ENCODE measurements around the gene SMG9.

The SMG9 gene

GRCh38 chr19:43754253-43754502 lies 584 bp downstream of the SMG9 start:
- DNase-seq (ENCODE audit: low read depth), result no peak
- peak overlapping the region; percentile 77 for H3K4me3 ChIP-seq (ENCODE audit: low read depth, low read length)
- no peak for TF ChIP-seq MAX (IDR thresholded peaks at IDR 0.05; ENCODE audit: low read depth, low read length)
- no peak for TF ChIP-seq POLR2A (IDR thresholded peaks at IDR 0.05; ENCODE audit: extremely low read depth, insufficient read length)
- TF ChIP-seq MYC (IDR thresholded peaks at IDR 0.05; ENCODE audit: low read depth, low read length), result no peak
- no peak for TF ChIP-seq CTCF (IDR thresholded peaks at IDR 0.05; ENCODE audit: low read depth, low read length)

- no peak overlapping the region for H3K4me3 ChIP-seq (ENCODE audit: low read depth, low read length)
- no peak for DNase-seq (ENCODE audit: low read depth)
- TF ChIP-seq POLR2A (IDR thresholded peaks at IDR 0.05; ENCODE audit: extremely low read depth, insufficient read length) (no peak), CTCF (IDR thresholded peaks at IDR 0.05; ENCODE audit: low read depth, low read length) (no peak), MYC (IDR thresholded peaks at IDR 0.05; ENCODE audit: low read depth, low read length) (no peak)
Observed at GRCh38 chr19:43752287-43752875, 2.4 kb downstream of the SMG9 start.

- no peak for DNase-seq (ENCODE audit: low read depth)
- no peak overlapping the region for H3K4me3 ChIP-seq (ENCODE audit: low read depth, low read length)
- TF ChIP-seq MYC (IDR thresholded peaks at IDR 0.05; ENCODE audit: low read depth, low read length), result no peak
- no peak for TF ChIP-seq MAX (IDR thresholded peaks at IDR 0.05; ENCODE audit: low read depth, low read length)
- no peak for TF ChIP-seq POLR2A (IDR thresholded peaks at IDR 0.05; ENCODE audit: extremely low read depth, insufficient read length)
- TF ChIP-seq CTCF (IDR thresholded peaks at IDR 0.05; ENCODE audit: low read depth, low read length), result no peak
Observed at GRCh38 chr19:43751466-43752220, 3.1 kb downstream of the SMG9 start.

- TF ChIP-seq MYC (IDR thresholded peaks at IDR 0.05; ENCODE audit: low read depth, low read length), result no peak
- H3K4me3 ChIP-seq (ENCODE audit: low read depth, low read length), result no peak overlapping the region
- no peak for DNase-seq (ENCODE audit: low read depth)
Observed at GRCh38 chr19:43749898-43750297, 4.9 kb downstream of the SMG9 start.

- no peak for TF ChIP-seq MYC (IDR thresholded peaks at IDR 0.05; ENCODE audit: low read depth, low read length)
- TF ChIP-seq CTCF (IDR thresholded peaks at IDR 0.05; ENCODE audit: low read depth, low read length), result no peak
- no peak for TF ChIP-seq POLR2A (IDR thresholded peaks at IDR 0.05; ENCODE audit: extremely low read depth, insufficient read length)
- no peak for TF ChIP-seq MAX (IDR thresholded peaks at IDR 0.05; ENCODE audit: low read depth, low read length)
- no peak overlapping the region for H3K4me3 ChIP-seq (ENCODE audit: low read depth, low read length)
Observed at GRCh38 chr19:43749152-43749551, 5.6 kb downstream of the SMG9 start.

GRCh38 chr19:43748685-43749084 lies 6.1 kb downstream of the SMG9 start:
- H3K4me3 ChIP-seq (ENCODE audit: low read depth, low read length), result no peak overlapping the region
- no peak for DNase-seq (ENCODE audit: low read depth)
- TF ChIP-seq POLR2A (IDR thresholded peaks at IDR 0.05; ENCODE audit: extremely low read depth, insufficient read length) (no peak), MYC (IDR thresholded peaks at IDR 0.05; ENCODE audit: low read depth, low read length) (no peak), CTCF (IDR thresholded peaks at IDR 0.05; ENCODE audit: low read depth, low read length) (no peak), MAX (IDR thresholded peaks at IDR 0.05; ENCODE audit: low read depth, low read length) (no peak)

More at GRCh38 chr19:43749152-43749551, 5.6 kb downstream of the SMG9 start:
- no peak for DNase-seq (ENCODE audit: low read depth)

All from NB4 (cell line).